Ovary (tissue), 3 donors: ENCODE results near the gene FGFR1OP2.

Source experiments
- CTCF ChIP-seq, 3 donors: fragments of 450-650 bp in 2 of 3; fragments of 200-600 bp in 1 of 3; IDR thresholded peaks; one replicate each; pipeline versions ENCODE4 v1.5.1 to v1.8.0; 2016 to 2022; ENCODE audit warnings: antibody characterized with exemption in 3 of 3, mild to moderate bottlenecking in 1 of 3
- EP300 ChIP-seq: sonication (generic); formaldehyde crosslinking; IDR thresholded peaks from one replicate; pipeline ENCODE4 v1.6.1; 2017; ENCODE audit warnings: antibody characterized with exemption
- POLR2A ChIP-seq: fragments of 450-650 bp; IDR thresholded peaks from one replicate; pipeline ENCODE4 v1.6.1; 2017; ENCODE audit warnings: antibody characterized with exemption, mild to moderate bottlenecking, moderate library complexity
- donor health status: DM: no; HTN: no; CAD: no.

DNA sequence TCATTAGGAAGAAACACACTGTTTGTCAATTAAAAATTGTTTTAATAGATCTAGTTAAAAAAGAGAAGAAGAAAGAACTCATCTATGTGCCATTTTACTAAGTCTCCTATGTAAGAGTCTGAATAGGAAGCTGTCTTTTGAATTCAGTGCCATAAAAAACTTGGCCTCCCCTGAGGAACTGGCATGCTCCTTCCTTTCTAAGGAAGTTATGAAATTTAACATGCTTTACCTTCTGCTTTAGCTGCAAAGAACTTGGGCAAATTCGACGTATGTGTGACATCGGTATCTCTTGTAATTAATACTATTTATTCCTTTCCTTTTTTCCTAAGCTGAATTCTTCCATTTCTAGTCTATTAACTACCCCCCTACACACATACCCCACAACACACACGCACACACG, 63.4 kb downstream of the FGFR1OP2 start:
- TF ChIP-seq EP300 (no peak), CTCF (IDR thresholded peaks at IDR 0.05) (no peak), POLR2A (no peak)
